Measurements from ENCODE around the gene PGLYRP2.

GRCh38 chr19:15445227-15445605, 34.1 kb downstream of the PGLYRP2 start:
- TF ChIP-seq, protein P1, sequence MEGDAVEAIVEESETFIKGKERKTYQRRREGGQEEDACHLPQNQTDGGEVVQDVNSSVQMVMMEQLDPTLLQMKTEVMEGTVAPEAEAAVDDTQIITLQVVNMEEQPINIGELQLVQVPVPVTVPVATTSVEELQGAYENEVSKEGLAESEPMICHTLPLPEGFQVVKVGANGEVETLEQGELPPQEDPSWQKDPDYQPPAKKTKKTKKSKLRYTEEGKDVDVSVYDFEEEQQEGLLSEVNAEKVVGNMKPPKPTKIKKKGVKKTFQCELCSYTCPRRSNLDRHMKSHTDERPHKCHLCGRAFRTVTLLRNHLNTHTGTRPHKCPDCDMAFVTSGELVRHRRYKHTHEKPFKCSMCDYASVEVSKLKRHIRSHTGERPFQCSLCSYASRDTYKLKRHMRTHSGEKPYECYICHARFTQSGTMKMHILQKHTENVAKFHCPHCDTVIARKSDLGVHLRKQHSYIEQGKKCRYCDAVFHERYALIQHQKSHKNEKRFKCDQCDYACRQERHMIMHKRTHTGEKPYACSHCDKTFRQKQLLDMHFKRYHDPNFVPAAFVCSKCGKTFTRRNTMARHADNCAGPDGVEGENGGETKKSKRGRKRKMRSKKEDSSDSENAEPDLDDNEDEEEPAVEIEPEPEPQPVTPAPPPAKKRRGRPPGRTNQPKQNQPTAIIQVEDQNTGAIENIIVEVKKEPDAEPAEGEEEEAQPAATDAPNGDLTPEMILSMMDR (IDR thresholded peaks at IDR 0.05; ENCODE audit: low read length), result no peak
- TF ChIP-seq EZH2 (optimal IDR thresholded peaks at IDR 0.05; ENCODE audit: low read depth, low read length), result no peak

All from MM.1S (cell line).